ENCODE measurements around the gene RANBP1. TPM values are rescaled to one million over a fixed set of nuclear protein-coding genes. Genes with fewer than 3 reads are reported as not detected.
A peak's percentile ranks its signal among the peaks of the same experiment; 100 is the strongest.

RANBP1 gene
- total RNA-seq, 2 experiments from 2014 or later = 176 to 181 TPM

DNA sequence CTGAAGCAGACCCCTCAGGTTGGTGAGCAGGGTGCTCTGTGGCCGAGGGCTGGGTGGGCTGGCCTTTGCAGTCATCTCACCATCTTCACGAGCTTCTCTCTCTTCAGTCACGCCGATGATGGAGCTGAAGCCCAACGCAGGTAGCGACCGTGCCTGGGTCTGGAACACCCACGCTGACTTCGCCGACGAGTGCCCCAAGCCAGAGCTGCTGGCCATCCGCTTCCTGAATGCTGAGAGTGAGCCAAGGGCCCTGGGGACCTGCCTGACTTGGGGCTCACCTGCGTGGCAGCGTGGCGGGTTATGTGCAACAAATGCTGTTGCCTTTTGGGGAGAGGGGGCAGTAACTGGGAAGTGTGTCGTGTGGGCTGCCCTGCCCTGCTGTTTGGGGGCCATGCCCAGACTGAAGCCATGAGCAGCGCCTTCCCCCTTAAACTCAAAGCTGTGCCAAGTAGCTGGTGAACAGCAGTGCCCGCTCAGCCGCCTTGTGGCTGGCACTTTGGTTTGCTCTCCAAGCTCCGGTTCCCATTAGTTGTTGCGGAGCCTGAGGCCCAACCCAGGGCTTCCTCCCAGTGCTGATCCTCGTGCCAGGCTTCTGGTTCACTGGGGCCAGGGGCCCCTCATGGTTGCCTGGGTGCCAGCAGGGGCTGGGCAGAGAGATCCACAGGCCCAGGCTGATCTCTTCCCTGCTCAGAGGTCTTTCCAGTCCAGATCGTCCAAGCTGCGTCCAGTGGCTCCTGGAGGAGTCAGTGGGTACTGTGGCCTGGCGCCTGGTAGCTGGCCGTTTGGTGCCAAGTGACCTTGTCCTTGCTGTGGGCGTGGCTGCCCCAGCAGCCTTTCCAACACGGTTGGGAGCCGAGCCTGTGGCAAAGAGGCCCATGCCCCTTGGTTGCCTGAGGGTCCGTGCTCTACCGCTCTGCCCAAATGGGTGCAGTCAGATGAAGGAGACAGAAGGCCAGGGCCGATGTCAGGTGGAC is 9.6 kb downstream of the RANBP1 start:
- ChIA-PET POLR2A (interaction anchor here (1.0 to 5.7 kb wide), 2 partner anchors 7 to 15 kb away, joined by 3 to 56 read pairs; partner anchors contain the start of genes RANBP1 and TRMT2A), CTCF (no interaction called here)
- no peaks in the 10 kb centered on the region for H3K27me3 Mint-ChIP-seq
- H3K27ac Mint-ChIP-seq = no peak overlapping the region
- DNase-seq = no peak
- peaks cover 21% of the 10 kb centered on the region for H3K4me1 Mint-ChIP-seq
- H3K4me3 Mint-ChIP-seq = no peak overlapping the region
- H3K9me3 Mint-ChIP-seq = no peaks in the 10 kb centered on the region
- H3K36me3 Mint-ChIP-seq (ENCODE audit: low read depth) = peaks cover 49% of the 10 kb centered on the region

GRCh38 chr22:20126284-20127029 is 10.6 kb downstream of the RANBP1 start:
- POLR2A ChIA-PET = interaction anchor here (5.7 kb wide), 1 partner anchor 8 kb away, joined by 56 read pairs; the partner anchor contains the start of genes RANBP1 and TRMT2A
- Mint-ChIP-seq H3K36me3 (ENCODE audit: low read depth) (peaks cover 44% of the 10 kb centered on the region), H3K27ac (no peak overlapping the region), H3K4me3 (no peak overlapping the region), H3K4me1 (peaks cover 20% of the 10 kb centered on the region), H3K27me3 (no peaks in the 10 kb centered on the region), H3K9me3 (no peaks in the 10 kb centered on the region)
- DNase-seq = no peak
- CTCF ChIA-PET = no interaction called here

DNA sequence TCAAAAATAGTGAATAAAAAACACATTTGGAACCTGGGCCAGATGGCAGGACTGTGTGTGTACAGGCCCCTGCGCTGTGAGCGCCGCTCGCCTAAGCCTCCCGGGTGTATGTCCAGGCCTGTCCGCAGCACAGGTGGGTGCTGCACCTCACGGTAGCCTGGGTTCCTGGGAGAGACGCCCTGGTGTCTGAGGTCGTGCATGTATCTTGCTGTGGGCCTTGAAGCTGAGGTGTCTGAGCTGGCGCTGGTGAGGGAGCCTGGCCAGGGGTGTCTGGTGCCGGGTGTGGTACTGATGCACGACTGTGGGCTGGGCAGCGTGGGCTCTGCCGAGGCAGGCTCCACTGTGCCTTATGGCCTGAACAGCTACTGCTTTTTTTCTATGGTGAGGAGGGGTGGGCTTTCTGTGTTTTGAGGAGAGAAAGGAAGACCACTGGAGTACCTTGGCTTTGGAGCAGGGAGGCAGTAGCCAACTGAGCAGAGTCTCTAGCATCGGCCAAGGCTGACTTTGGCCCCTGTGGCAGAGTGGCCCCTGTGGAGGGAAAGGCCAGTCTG is 11.5 kb downstream of the RANBP1 start:
- DNase-seq = no peak
- Mint-ChIP-seq H3K4me1 (peaks cover 12% of the 10 kb centered on the region), H3K27ac (no peak overlapping the region), H3K27me3 (no peaks in the 10 kb centered on the region), H3K9me3 (no peaks in the 10 kb centered on the region), H3K4me3 (no peak overlapping the region), H3K36me3 (ENCODE audit: low read depth) (peaks cover 35% of the 10 kb centered on the region)
- POLR2A ChIA-PET = interaction anchor here (5.7 kb wide), 1 partner anchor 9 kb away, joined by 56 read pairs; the partner anchor contains the start of genes RANBP1 and TRMT2A
- CTCF ChIA-PET = no interaction called here

GRCh38 chr22:20127869-20128618 is 12.1 kb downstream of the RANBP1 start:
- H3K27me3 Mint-ChIP-seq = no peaks in the 10 kb centered on the region
- H3K9me3 Mint-ChIP-seq = no peaks in the 10 kb centered on the region
- H3K4me3 Mint-ChIP-seq = no peak overlapping the region
- DNase-seq = no peak
- H3K4me1 Mint-ChIP-seq = peaks cover 15% of the 10 kb centered on the region
- peaks cover 34% of the 10 kb centered on the region for H3K36me3 Mint-ChIP-seq (ENCODE audit: low read depth)
- ChIA-PET CTCF (no interaction called here), POLR2A (interaction anchor here (5.7 kb wide), 1 partner anchor 10 kb away, joined by 56 read pairs; the partner anchor contains the start of genes RANBP1 and TRMT2A)
- no peak overlapping the region for H3K27ac Mint-ChIP-seq

DNA sequence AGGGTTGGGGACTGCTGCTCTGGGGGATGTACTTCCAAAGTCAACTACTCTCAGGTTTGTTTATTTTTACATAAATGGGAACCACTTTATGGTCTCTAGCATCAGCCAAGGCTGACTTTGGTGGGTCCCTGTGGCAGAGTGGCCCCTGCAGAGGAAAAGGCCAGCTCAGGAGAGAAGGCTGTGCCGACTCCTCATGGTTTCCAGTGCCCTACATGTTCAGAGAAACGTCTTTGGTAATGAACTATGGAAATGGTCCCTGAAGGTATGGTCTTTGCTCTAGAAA is 12.7 kb downstream of the RANBP1 start:
- H3K27me3 Mint-ChIP-seq = no peaks in the 10 kb centered on the region
- H3K4me1 Mint-ChIP-seq = peaks cover 18% of the 10 kb centered on the region
- ChIA-PET CTCF (no interaction called here), POLR2A (interaction anchor here (1.1 to 5.7 kb wide), 2 partner anchors 11 to 104 kb away, joined by 3 to 56 read pairs; partner anchors contain the start of genes RANBP1 and TRMT2A)
- peak overlapping the region; percentile 54 for H3K27ac Mint-ChIP-seq
- no peak for DNase-seq
- no peaks in the 10 kb centered on the region for H3K9me3 Mint-ChIP-seq
- H3K4me3 Mint-ChIP-seq = no peak overlapping the region
- H3K36me3 Mint-ChIP-seq (ENCODE audit: low read depth) = peaks cover 34% of the 10 kb centered on the region

DNA sequence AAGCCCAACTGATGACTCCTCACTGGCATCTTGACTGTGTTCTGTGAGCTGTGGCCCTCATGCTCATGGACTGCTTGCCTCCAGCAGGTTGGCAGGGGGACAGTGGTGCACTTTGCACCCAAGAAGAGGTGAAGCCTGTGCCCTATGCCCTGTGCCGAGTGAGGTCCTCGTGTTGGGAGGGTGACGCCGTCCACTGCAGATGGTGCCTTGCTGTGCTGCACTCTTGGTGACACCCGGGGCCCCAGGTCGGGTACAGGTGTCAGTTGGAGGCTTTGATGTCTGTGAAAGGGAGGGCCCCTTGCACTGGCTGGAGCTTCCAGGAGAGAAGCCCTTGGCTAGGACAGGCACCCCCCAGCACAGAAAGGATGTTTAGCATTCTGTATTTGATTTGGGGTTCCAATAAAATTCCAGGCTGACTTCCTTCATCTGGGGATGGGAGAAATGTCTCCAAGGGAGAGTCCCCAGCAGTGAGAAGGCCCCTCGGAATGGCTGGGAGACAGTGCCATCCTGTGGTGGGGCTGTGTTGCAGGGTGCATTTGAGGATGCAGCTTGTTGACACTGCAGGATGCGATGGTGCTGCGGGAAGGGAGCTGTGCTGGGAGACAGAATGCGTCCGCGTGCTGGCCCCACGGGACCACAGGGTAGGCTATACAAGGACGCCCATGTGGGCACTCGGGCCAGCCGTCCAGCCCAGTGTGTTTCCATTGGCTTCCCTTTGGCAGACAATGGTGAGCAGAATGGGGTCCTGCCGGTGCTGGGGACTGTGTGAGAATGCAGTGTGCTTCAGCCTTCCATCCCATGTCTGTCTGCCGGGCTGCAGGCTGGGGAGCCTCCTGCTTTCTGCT is 13.2 kb downstream of the RANBP1 start:
- H3K4me3 Mint-ChIP-seq = no peak overlapping the region
- peak overlapping the region; percentile 54 for H3K27ac Mint-ChIP-seq
- POLR2A ChIA-PET = interaction anchor here (1.1 to 5.7 kb wide), 2 partner anchors 11 to 105 kb away, joined by 3 to 56 read pairs; partner anchors contain the start of genes RANBP1 and TRMT2A
- CTCF ChIA-PET = interaction anchor here (0.9 to 2.2 kb wide), 3 partner anchors 11 to 155 kb away, joined by 3 to 11 read pairs (median 4); partner anchors contain the start of gene TRMT2A
- peak; percentile 64 for DNase-seq
- H3K36me3 Mint-ChIP-seq (ENCODE audit: low read depth) = peaks cover 29% of the 10 kb centered on the region
- no peaks in the 10 kb centered on the region for H3K9me3 Mint-ChIP-seq
- H3K27me3 Mint-ChIP-seq = no peaks in the 10 kb centered on the region
- H3K4me1 Mint-ChIP-seq = peaks cover 20% of the 10 kb centered on the region

- H3K9me3 Mint-ChIP-seq = no peaks in the 10 kb centered on the region
- ChIA-PET POLR2A (interaction anchor here (1.1 to 5.7 kb wide), 2 partner anchors 12 to 105 kb away, joined by 3 to 56 read pairs; partner anchors contain the start of genes RANBP1 and TRMT2A), CTCF (interaction anchor here (0.9 to 2.2 kb wide), 3 partner anchors 12 to 156 kb away, joined by 3 to 11 read pairs (median 4); partner anchors contain the start of gene TRMT2A)
- no peak overlapping the region for H3K27ac Mint-ChIP-seq
- H3K27me3 Mint-ChIP-seq = no peaks in the 10 kb centered on the region
- H3K36me3 Mint-ChIP-seq (ENCODE audit: low read depth) = peaks cover 27% of the 10 kb centered on the region
- H3K4me3 Mint-ChIP-seq = no peak overlapping the region
- H3K4me1 Mint-ChIP-seq = peaks cover 20% of the 10 kb centered on the region
- no peak for DNase-seq
These were observed 13.8 kb downstream of the RANBP1 start for GRCh38 chr22:20129747-20130014.

- Mint-ChIP-seq H3K4me1 (peaks cover 20% of the 10 kb centered on the region), H3K27me3 (no peaks in the 10 kb centered on the region), H3K36me3 (ENCODE audit: low read depth) (peaks cover 22% of the 10 kb centered on the region), H3K9me3 (no peaks in the 10 kb centered on the region), H3K27ac (no peak overlapping the region), H3K4me3 (peak overlapping the region; percentile 46)
- ChIA-PET POLR2A (interaction anchor here (1.0 to 5.7 kb wide), 4 partner anchors 9 to 29 kb away, joined by 3 to 56 read pairs (median 3); partner anchors contain the start of genes RANBP1 and TRMT2A), CTCF (interaction anchor here (0.6 to 2.2 kb wide), 3 partner anchors 13 to 129 kb away, joined by 3 to 11 read pairs (median 4); partner anchors contain the start of gene TRMT2A)
- no peak for DNase-seq
These were observed 14.4 kb downstream of the RANBP1 start for GRCh38 chr22:20130319-20130718.

DNA sequence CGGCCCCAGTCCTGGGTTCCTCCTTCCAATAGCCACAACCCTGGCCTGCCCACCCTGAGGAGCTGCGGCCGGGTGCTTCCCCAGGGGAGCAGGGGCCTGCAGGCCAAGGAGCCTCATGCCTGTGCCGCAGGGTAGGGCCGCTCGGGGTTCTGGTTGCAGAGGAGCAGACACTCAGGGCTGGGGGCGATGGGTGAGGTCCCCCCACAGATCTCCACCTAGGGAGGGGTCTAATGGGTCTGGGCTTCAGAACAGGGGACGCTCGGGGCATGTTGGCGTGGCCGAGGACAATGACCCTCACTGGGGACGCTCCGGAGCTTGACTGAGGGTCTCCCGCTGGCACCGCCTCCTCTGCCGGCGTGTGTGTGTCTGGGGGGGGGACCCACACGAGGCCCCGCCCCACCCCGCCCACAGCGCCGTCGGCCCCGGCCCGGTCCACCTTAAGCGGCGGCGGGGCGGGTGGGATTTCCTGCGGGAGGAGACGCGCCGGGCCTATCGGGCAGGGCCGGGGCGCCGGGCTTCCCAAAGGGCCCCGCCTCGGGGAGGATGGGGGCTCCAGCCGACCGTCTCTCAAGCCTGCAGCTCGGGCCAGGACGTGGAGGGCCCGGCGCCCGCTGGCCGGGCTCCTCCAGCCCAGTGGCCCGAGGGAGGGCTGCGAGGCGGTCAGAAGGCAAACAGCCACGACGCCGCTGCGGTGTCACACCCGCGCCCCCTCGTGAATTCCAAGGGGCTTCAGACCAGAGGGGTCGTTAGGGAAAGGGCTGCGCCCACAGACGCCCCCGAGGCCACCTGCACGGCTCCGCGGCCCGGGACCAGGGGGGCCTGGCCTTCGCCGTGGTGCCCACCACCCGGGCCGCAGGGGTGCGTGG is 15.1 kb downstream of the RANBP1 start:
- peak; percentile 74 for DNase-seq
- Mint-ChIP-seq H3K9me3 (no peaks in the 10 kb centered on the region), H3K36me3 (ENCODE audit: low read depth) (peaks cover 18% of the 10 kb centered on the region), H3K4me1 (peaks cover 20% of the 10 kb centered on the region), H3K4me3 (peak overlapping the region; percentile 62), H3K27me3 (no peaks in the 10 kb centered on the region), H3K27ac (no peak overlapping the region)
- ChIA-PET CTCF (interaction anchor here (0.6 to 2.2 kb wide), 2 partner anchors 13 to 128 kb away, joined by 3 to 11 read pairs; partner anchors contain the start of gene TRMT2A), POLR2A (interaction anchor here (1.0 to 5.7 kb wide), 4 partner anchors 9 to 30 kb away, joined by 3 to 56 read pairs (median 3); partner anchors contain the start of genes RANBP1 and TRMT2A)

DNA sequence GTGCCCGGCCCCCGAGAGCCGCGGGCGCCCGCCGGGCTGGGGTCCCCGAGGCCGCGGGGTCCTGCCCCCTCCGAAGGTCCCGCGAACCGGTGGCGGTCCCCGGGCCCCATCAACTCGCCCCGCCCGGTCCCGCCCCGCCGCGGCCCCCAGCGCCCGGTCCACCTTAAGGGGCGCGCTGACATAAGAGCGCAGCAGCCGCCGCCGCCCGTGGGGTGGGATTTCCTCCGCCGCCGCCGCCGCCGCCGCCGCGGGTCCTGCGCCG is 15.6 kb downstream of the RANBP1 start, which contains the start of gene ZDHHC8:
Gene ZDHHC8, plus strand, starts transcription at position 208 of the 262 bp plus-strand sequence. CDS start 144 bp downstream, outside the sequence.
- Mint-ChIP-seq H3K4me3 (peak within 1 kb of the TSS; percentile 64), H3K36me3 (ENCODE audit: low read depth) (peaks cover 13% of the 10 kb centered on the region), H3K27ac (no peak within 1 kb of the TSS), H3K9me3 (no peaks in the 10 kb centered on the region), H3K27me3 (no peaks in the 10 kb centered on the region), H3K4me1 (peaks cover 20% of the 10 kb centered on the region)
- CTCF ChIA-PET = no interaction called here
- peak; percentile 47 for DNase-seq
- POLR2A ChIA-PET = interaction anchor here (5.7 kb wide), 1 partner anchor 14 kb away, joined by 56 read pairs; the partner anchor contains the start of genes RANBP1 and TRMT2A

Data from activated CD4-positive, alpha-beta memory T cell treated with anti-CD3 and anti-CD28 coated beads, Interleukin-2, amount 10 ng/mL, durations not matched to agents 7 days and 5 days (primary cell).